ENCODE measurements around the gene KRTAP10-11.

GRCh38 chr21:44677881-44678280 is 31.7 kb downstream of the KRTAP10-11 start:
- TF ChIP-seq EZH2 (optimal IDR thresholded peaks at IDR 0.05; ENCODE audit: low read depth, low read length) (no peak), CTCF (IDR thresholded peaks at IDR 0.05; ENCODE audit: low read length) (no peak)

All from MM.1S (cell line).